HEK293 (cell line): Measurements from ENCODE around the gene KLRC3.
"Not testable (repeated sequence)": the region's sequence is repeated elsewhere in the genome, so short reads cannot be mapped to it uniquely, and the experiment has no call there.

Source experiments
- CTCF ChIA-PET: fragments of 350-600 bp; formaldehyde crosslinking; extraction: SDS; loops from one replicate; lab custom pipeline; 2021; ENCODE audit warnings: antibody characterized with exemption; lab: Yijun Ruan, JAX
- POLR2A ChIA-PET: fragments of 300-600 bp; formaldehyde crosslinking; extraction: SDS; loops from one replicate; lab custom pipeline; 2020; ENCODE audit warnings: antibody characterized with exemption, inconsistent platforms; lab: Yijun Ruan, JAX
- H3K27ac ChIP-seq: fragments of 200-500 bp; sonication (Bioruptor generic); 2 replicates; pipeline ENCODE4 v1.5.1; 2014; ENCODE audit warnings: low read depth, low read length, control low read depth, inconsistent platforms; ENCODE audit errors: extremely low read depth
- H3K36me3 ChIP-seq, 2 experiments: fragments of 200-500 bp in 1 of 2; sonication (Bioruptor generic) in 1 of 2; 1 replicate in 1 of 2; 2 replicates in 1 of 2; pipeline ENCODE4 v1.5.1; 2014 to 2017; ENCODE audit warnings: inconsistent platforms in 2 of 2, low read length in 2 of 2; ENCODE audit not compliant: control insufficient read depth in 2 of 2, insufficient read depth in 1 of 2
- H3K4me1 ChIP-seq: fragments of 200-500 bp; sonication (Bioruptor generic); 2 replicates; pipeline ENCODE4 v1.5.1; 2014; ENCODE audit warnings: mild to moderate bottlenecking, low read length, inconsistent platforms; ENCODE audit not compliant: control insufficient read depth, insufficient read depth
- H3K4me3 ChIP-seq: 2 replicates; pipeline ENCODE4 v1.5.1; 2011; ENCODE audit warnings: low read depth, mild to moderate bottlenecking, control low read depth, low read length, moderate library complexity
- H3K9me3 ChIP-seq: fragments of 200-500 bp; sonication (Bioruptor generic); 2 replicates; pipeline ENCODE4 v1.5.1; 2014; ENCODE audit warnings: low read depth, low read length, inconsistent platforms; ENCODE audit not compliant: control insufficient read depth, insufficient read depth
- MZF1 ChIP-seq: fragments of 450-650 bp; formaldehyde crosslinking; IDR thresholded peaks from 2 replicates; pipeline ENCODE4 v1.5.1; 2017; ENCODE audit warnings: missing biosample characterization, missing genetic modification characterization, borderline replicate concordance
- OSR2 ChIP-seq: fragments of 450-650 bp; formaldehyde crosslinking; IDR thresholded peaks from 2 replicates; pipeline ENCODE4 v1.5.1; 2016; ENCODE audit warnings: missing biosample characterization, missing genetic modification characterization
- PATZ1 ChIP-seq: fragments of 450-650 bp; formaldehyde crosslinking; IDR thresholded peaks from 2 replicates; pipeline ENCODE4 v1.5.1; 2016; ENCODE audit warnings: missing biosample characterization, missing genetic modification characterization
- ZBTB26 ChIP-seq: fragments of 450-650 bp; formaldehyde crosslinking; optimal IDR thresholded peaks from 2 replicates; pipeline ENCODE3; 2016; ENCODE audit warnings: missing biosample characterization, mild to moderate bottlenecking, missing genetic modification characterization
- ZEB2 ChIP-seq: fragments of 450-650 bp; formaldehyde crosslinking; IDR thresholded peaks from 2 replicates; pipeline ENCODE4 v1.5.1; 2016; ENCODE audit warnings: missing biosample characterization, missing genetic modification characterization
- ZNF140 ChIP-seq: fragments of 450-650 bp; formaldehyde crosslinking; IDR thresholded peaks from 2 replicates; pipeline ENCODE4 v1.5.1; 2016; ENCODE audit warnings: missing biosample characterization, missing genetic modification characterization
- ZNF146 ChIP-seq: fragments of 450-650 bp; formaldehyde crosslinking; IDR thresholded peaks from 2 replicates; pipeline ENCODE4 v1.5.1; 2016; ENCODE audit warnings: missing biosample characterization, missing genetic modification characterization
- ZNF155 ChIP-seq: fragments of 450-650 bp; formaldehyde crosslinking; IDR thresholded peaks from 2 replicates; pipeline ENCODE4 v1.5.1; 2016; ENCODE audit warnings: missing biosample characterization, missing genetic modification characterization
- ZNF174 ChIP-seq: fragments of 450-650 bp; formaldehyde crosslinking; IDR thresholded peaks from 2 replicates; pipeline ENCODE4 v1.5.0; 2017; ENCODE audit warnings: missing biosample characterization, mild to moderate bottlenecking, missing genetic modification characterization
- ZNF274 ChIP-seq, 2 experiments: fragments of 200-500 bp in 1 of 2; fragments of 450-650 bp in 1 of 2; sonication (Bioruptor generic) in 1 of 2; formaldehyde crosslinking in 1 of 2; IDR thresholded peaks; 2 replicates each; pipeline versions ENCODE4 v1.5.1 to v1.6.1; 2014 to 2016; ENCODE audit warnings: borderline replicate concordance in 1 of 2, inconsistent platforms in 1 of 2, low read length in 1 of 2, missing biosample characterization in 1 of 2, missing genetic modification characterization in 1 of 2
- ZNF394 ChIP-seq: fragments of 450-650 bp; formaldehyde crosslinking; IDR thresholded peaks from 2 replicates; pipeline ENCODE4 v1.5.1; 2016; ENCODE audit warnings: missing biosample characterization, missing genetic modification characterization, mild to moderate bottlenecking, moderate library complexity, borderline replicate concordance
- ZNF398 ChIP-seq: fragments of 450-650 bp; formaldehyde crosslinking; IDR thresholded peaks from 2 replicates; pipeline ENCODE4 v1.5.1; 2017; ENCODE audit warnings: missing biosample characterization, missing genetic modification characterization
- ZNF560 ChIP-seq: fragments of 450-650 bp; formaldehyde crosslinking; IDR thresholded peaks from 2 replicates; pipeline ENCODE4 v1.5.1; 2017; ENCODE audit warnings: missing biosample characterization, missing genetic modification characterization, borderline replicate concordance
- ZNF610 ChIP-seq: fragments of 450-650 bp; formaldehyde crosslinking; IDR thresholded peaks from 2 replicates; pipeline ENCODE4 v1.5.1; 2016; ENCODE audit warnings: missing biosample characterization, missing genetic modification characterization, borderline replicate concordance
- ZNF621 ChIP-seq: fragments of 450-650 bp; formaldehyde crosslinking; IDR thresholded peaks from 2 replicates; pipeline ENCODE4 v1.5.1; 2017; ENCODE audit warnings: missing biosample characterization, missing genetic modification characterization
- ZNF626 ChIP-seq: fragments of 450-650 bp; sonication (Bioruptor Pico); formaldehyde crosslinking; IDR thresholded peaks from 2 replicates; pipeline ENCODE4 v1.5.1; 2018; ENCODE audit warnings: missing biosample characterization, missing genetic modification characterization, inconsistent platforms
- ZNF629 ChIP-seq: fragments of 450-650 bp; formaldehyde crosslinking; IDR thresholded peaks from 2 replicates; pipeline ENCODE4 v1.5.1; 2017; ENCODE audit warnings: missing biosample characterization, missing genetic modification characterization
- ZNF658 ChIP-seq: fragments of 450-650 bp; formaldehyde crosslinking; IDR thresholded peaks from 2 replicates; pipeline ENCODE4; 2016; ENCODE audit warnings: missing biosample characterization, missing genetic modification characterization
- ZSCAN30 ChIP-seq: fragments of 450-650 bp; IDR thresholded peaks from 2 replicates; pipeline ENCODE4 v1.5.1; 2018; ENCODE audit warnings: missing biosample characterization, mild to moderate bottlenecking, missing genetic modification characterization, moderate library complexity

Gene KLRC3

GRCh38 chr12:10420334-10420733 is at the start of gene KLRC3:
Gene KLRC3, minus strand, starts transcription at chr12:10420595. Its CDS starts 45 bp downstream, at chr12:10420550.
- H3K36me3 ChIP-seq, H3K4me1 ChIP-seq, CTCF ChIA-PET, H3K4me3 ChIP-seq, H3K9me3 ChIP-seq, H3K27ac ChIP-seq: not testable (repeated sequence)
- POLR2A ChIA-PET = interaction anchor here (0.8 kb wide), 1 partner anchor 206 kb away, joined by 3 read pairs; no protein-coding TSS in a partner anchor

- POLR2A ChIA-PET = no interaction called here
- no peak for TF ChIP-seq ZNF560 (tag by site-specific recombination)
- no peak for TF ChIP-seq PATZ1 (tag by site-specific recombination)
- TF ChIP-seq ZNF155 = no peak
- TF ChIP-seq ZBTB26 = no peak
- TF ChIP-seq ZNF146 (tag by site-specific recombination) = no peak
- no peak for TF ChIP-seq ZNF629 (tag by site-specific recombination)
- TF ChIP-seq ZNF274 (IDR thresholded peaks at IDR 0.05; ENCODE audit: low read length) = no peak
- TF ChIP-seq ZNF274 (tag by site-specific recombination; IDR thresholded peaks at IDR 0.05; ENCODE audit: borderline replicate concordance) = no peak
- TF ChIP-seq ZNF626 = no peak
- TF ChIP-seq ZNF394 = no peak
- no peak for TF ChIP-seq ZNF658
- TF ChIP-seq ZNF610 (tag by site-specific recombination) = no peak
- no peak for TF ChIP-seq ZNF398 (tag by site-specific recombination)
- no peak for TF ChIP-seq ZNF140 (tag by site-specific recombination)
- no peak for TF ChIP-seq ZSCAN30 (tag by site-specific recombination)
- TF ChIP-seq ZNF174 = no peak
- no peak for TF ChIP-seq OSR2 (tag by site-specific recombination)
- TF ChIP-seq ZEB2 (tag by site-specific recombination) = no peak
- TF ChIP-seq ZNF621 (tag by site-specific recombination) = no peak
- no peaks in the 10 kb centered on the region for H3K9me3 ChIP-seq
- CTCF ChIA-PET = no interaction called here
- H3K27ac ChIP-seq = no peak overlapping the region
- no peaks in the 10 kb centered on the region for H3K4me1 ChIP-seq
- no peak overlapping the region for H3K4me3 ChIP-seq
- no peaks in the 10 kb centered on the region for H3K36me3 ChIP-seq
Measured at GRCh38 chr12:10469701-10470100, 49.3 kb upstream of the KLRC3 start.

GRCh38 chr12:10466311-10466710 is 45.9 kb upstream of the KLRC3 start:
- no peak for TF ChIP-seq MZF1
- H3K4me1 ChIP-seq = no peaks in the 10 kb centered on the region
- POLR2A ChIA-PET = no interaction called here
- H3K9me3 ChIP-seq = no peaks in the 10 kb centered on the region
- H3K27ac ChIP-seq = no peak overlapping the region
- no peak overlapping the region for H3K4me3 ChIP-seq
- H3K36me3 ChIP-seq = no peaks in the 10 kb centered on the region
- CTCF ChIA-PET = interaction anchor here (1.0 kb wide), 1 partner anchor 101 kb away, joined by 4 read pairs; no protein-coding TSS in a partner anchor
